ENCODE data around the gene PPP1R8. TPM values are rescaled to one million over a fixed set of nuclear protein-coding genes. Genes with fewer than 3 reads are reported as not detected.

The PPP1R8 gene
- polyA plus RNA-seq, 1 experiment: 52.7 TPM

DNA sequence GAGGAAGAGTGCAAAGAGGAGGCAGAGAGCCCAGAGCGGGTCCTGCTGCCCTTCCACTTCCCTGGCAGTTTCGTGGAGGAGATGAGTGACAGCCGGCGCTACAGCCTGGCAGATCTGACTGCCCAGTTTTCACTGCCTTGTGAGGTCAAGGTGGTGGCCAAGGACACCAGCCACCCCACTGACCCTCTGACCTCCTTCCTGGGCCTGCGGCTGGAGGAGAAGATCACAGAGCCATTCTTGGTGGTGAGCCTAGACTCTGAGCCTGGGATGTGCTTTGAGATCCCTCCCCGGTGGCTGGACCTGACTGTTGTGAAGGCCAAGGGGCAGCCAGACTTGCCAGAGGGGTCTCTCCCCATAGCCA is 51.9 kb downstream of the PPP1R8 start:
- Histone ChIP-seq H3K27me3 (ENCODE audit: control insufficient read depth, insufficient read depth, low read length) (no peaks in the 10 kb centered on the region), H3K27ac (ENCODE audit: low read depth, low read length) (no peak overlapping the region), H3K9me3 (ENCODE audit: control insufficient read depth, insufficient read depth, low read length) (no peaks in the 10 kb centered on the region; the same call in 1 of the 2 replicates), H3K4me3 (ENCODE audit: low read depth, low read length) (no peak overlapping the region)
- POLR2A ChIA-PET: no interaction called here
- TF ChIP-seq, protein P1, sequence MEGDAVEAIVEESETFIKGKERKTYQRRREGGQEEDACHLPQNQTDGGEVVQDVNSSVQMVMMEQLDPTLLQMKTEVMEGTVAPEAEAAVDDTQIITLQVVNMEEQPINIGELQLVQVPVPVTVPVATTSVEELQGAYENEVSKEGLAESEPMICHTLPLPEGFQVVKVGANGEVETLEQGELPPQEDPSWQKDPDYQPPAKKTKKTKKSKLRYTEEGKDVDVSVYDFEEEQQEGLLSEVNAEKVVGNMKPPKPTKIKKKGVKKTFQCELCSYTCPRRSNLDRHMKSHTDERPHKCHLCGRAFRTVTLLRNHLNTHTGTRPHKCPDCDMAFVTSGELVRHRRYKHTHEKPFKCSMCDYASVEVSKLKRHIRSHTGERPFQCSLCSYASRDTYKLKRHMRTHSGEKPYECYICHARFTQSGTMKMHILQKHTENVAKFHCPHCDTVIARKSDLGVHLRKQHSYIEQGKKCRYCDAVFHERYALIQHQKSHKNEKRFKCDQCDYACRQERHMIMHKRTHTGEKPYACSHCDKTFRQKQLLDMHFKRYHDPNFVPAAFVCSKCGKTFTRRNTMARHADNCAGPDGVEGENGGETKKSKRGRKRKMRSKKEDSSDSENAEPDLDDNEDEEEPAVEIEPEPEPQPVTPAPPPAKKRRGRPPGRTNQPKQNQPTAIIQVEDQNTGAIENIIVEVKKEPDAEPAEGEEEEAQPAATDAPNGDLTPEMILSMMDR (IDR thresholded peaks at IDR 0.05; ENCODE audit: low read depth, low read length): no peak
- no peak for DNase-seq (ENCODE audit: low read depth, low spot score)
- CTCF ChIA-PET: no interaction called here

DNA sequence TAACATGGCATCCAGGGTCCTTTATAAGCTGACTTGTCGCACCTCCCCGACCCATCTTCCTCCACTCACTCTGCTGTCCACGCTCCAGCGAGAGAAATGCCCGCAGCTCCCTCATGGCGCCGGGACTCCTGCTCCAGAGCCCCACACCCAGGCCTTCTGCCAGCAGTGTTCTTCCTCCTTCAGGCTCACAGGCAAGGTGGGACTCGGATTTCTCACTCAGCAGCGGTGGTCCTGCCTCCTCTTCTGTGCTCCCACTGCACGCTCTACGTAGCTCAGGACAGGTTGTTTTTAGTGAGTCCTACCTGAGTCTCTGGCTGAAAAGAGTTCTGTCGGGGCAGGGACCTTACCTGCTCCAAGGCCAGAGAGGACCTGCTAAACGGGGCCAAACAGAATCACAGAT is 53.0 kb downstream of the PPP1R8 start:
- no peaks in the 10 kb centered on the region; the same call in 1 of the 2 replicates for H3K9me3 ChIP-seq (ENCODE audit: control insufficient read depth, insufficient read depth, low read length)
- DNase-seq (ENCODE audit: low read depth, low spot score): no peak
- ChIA-PET POLR2A (no interaction called here), CTCF (no interaction called here)
- TF ChIP-seq, protein P1 (IDR thresholded peaks at IDR 0.05; ENCODE audit: low read depth, low read length): no peak
- no peak overlapping the region for H3K27ac ChIP-seq (ENCODE audit: low read depth, low read length)
- H3K4me3 ChIP-seq (ENCODE audit: low read depth, low read length): no peak overlapping the region
- no peaks in the 10 kb centered on the region for H3K27me3 ChIP-seq (ENCODE audit: control insufficient read depth, insufficient read depth, low read length)

DNA sequence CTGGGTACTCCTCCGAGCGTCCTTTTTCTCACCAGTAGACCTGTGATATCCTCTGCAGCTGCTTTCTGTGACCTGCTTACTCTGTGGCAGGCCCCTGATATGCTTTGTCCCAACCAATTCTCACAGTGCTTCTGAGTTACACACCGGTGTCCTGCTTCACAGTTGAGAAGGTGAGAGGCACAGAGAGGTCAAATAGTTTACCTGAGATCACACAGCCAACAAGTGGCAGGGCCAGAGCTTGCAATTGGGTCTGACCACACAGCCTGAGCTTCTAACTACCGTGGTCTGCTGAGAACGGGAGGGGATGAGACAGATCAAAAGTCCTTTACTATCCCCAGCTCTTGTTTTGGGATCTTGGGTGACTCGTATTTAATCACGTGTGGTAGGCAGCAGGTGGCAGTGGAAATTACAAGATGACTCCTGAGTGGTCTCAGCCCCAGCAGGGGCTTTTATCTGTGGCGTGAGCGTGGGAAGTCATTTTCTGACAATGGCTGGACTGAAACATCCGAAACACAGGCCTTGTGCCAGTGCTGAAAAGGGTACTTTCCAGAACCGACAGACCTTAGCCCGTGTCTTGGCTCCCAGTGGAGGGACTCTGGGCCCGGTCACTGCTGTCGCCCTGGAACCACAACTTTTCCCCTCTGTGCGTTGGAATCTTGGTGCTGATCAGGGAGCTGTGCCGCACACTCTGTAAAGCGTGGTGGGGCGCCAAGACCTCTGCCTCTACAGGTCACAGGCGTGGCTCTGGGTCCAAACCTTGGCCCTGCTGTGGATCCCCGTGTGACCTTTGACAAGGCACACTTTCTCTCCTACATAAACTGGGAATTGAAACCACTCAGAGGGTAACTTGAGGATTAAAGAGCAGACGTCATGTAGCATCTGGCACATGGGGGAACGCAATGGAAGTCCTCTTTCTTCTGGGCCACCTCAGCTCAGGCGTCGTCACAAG is 53.7 kb downstream of the PPP1R8 start:
- POLR2A ChIA-PET: interaction anchor here (1.2 kb wide), 1 partner anchor 9 kb away, joined by 3 read pairs; no protein-coding TSS in a partner anchor
- Histone ChIP-seq H3K9me3 (ENCODE audit: control insufficient read depth, insufficient read depth, low read length) (no peaks in the 10 kb centered on the region; the same call in 1 of the 2 replicates), H3K4me3 (ENCODE audit: low read depth, low read length) (no peak overlapping the region), H3K27ac (ENCODE audit: low read depth, low read length) (no peak overlapping the region), H3K27me3 (ENCODE audit: control insufficient read depth, insufficient read depth, low read length) (no peaks in the 10 kb centered on the region)
- TF ChIP-seq, protein P1 (IDR thresholded peaks at IDR 0.05; ENCODE audit: low read depth, low read length): no peak
- no peak for DNase-seq (ENCODE audit: low read depth, low spot score)
- CTCF ChIA-PET: no interaction called here

DNA sequence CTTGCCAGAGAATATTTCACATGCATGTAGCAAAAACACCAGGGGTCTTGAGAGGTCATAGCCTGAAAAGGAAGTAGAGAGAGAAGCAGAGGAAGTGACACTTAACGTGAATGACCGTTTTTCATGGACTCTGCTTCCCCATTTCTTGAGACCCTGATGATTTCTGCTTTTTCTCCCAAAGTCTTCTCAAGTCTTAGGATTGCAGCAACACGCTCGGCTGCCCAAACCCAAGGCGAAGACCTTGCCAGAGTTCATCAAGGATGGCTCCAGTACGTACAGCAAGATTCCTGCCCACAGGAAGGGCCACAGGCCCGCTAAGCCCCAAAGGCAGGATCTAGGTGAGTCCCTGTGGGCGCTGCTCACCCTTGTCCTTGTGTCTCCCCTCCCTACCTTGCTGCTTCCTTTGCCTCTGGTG is 54.5 kb downstream of the PPP1R8 start:
- TF ChIP-seq, protein P1 (IDR thresholded peaks at IDR 0.05; ENCODE audit: low read depth, low read length): no peak
- ChIA-PET CTCF (no interaction called here), POLR2A (interaction anchor here (1.2 kb wide), 1 partner anchor 10 kb away, joined by 3 read pairs; no protein-coding TSS in a partner anchor)

More for the DNA sequence above, 54.5 kb downstream of the PPP1R8 start:
- Histone ChIP-seq H3K27ac (ENCODE audit: low read depth, low read length) (no peak overlapping the region), H3K9me3 (ENCODE audit: control insufficient read depth, insufficient read depth, low read length) (no peaks in the 10 kb centered on the region; the same call in 1 of the 2 replicates), H3K4me3 (ENCODE audit: low read depth, low read length) (no peak overlapping the region), H3K27me3 (ENCODE audit: control insufficient read depth, insufficient read depth, low read length) (no peaks in the 10 kb centered on the region)
- no peak for DNase-seq (ENCODE audit: low read depth, low spot score)

All from AG04450 (cell line).